ENCODE data around the gene PARP1. TPM values are rescaled to one million over a fixed set of nuclear protein-coding genes. Genes with fewer than 3 reads are reported as not detected.

The PARP1 gene
- total and polyA plus RNA-seq, 2 donors from 2014 or later, result 37.9 to 71.1 TPM

DNA sequence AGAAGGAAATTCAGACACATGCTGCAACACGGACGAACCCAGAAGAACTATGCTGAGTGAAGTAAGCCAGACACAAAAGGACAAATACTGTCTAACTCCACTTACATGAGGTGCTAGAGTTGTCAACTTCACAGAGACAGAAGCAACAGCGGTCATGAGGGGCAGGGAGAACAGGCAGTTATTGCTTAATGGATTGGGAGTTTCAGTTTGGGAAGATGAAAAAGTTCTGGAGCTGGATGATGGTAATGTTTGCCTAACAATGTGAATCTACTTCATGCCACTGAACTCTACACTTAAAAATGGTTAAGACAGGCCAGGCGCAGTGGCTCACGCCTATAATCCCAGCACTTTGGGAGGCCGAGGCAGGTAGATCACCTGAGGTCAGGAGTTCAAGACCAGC, 12.1 kb downstream of the PARP1 start:
- H3K4me3 ChIP-seq (ENCODE audit: low read length in 3 of 3), result no peak overlapping the region
- H3K9ac ChIP-seq (ENCODE audit: low read length in 3 of 3), result no peak overlapping the region
- no peak for DNase-seq
- H3K27me3 ChIP-seq (ENCODE audit: control insufficient read depth, insufficient read depth, low read length), result no peaks in the 10 kb centered on the region
- peaks cover 0 to 4% (median 0%) of the 10 kb centered on the region in 3 donors for H3K4me1 ChIP-seq (ENCODE audit: control insufficient read depth in 2 of 3, insufficient read depth in 2 of 3, low read depth in 1 of 3, low read length in 3 of 3)
- no peak overlapping the region for H3K27ac ChIP-seq (ENCODE audit: low read depth in 2 of 2, low read length in 2 of 2)
- intact Hi-C loops (cut with DNase I), result no loop called here
- FAIRE-seq, result no peak
- H3K36me3 ChIP-seq (ENCODE audit: control insufficient read depth in 2 of 3, insufficient read depth in 3 of 3, low read length in 3 of 3), result peaks cover 5 to 20% (median 8%) of the 10 kb centered on the region in 3 donors
- no peaks in the 10 kb centered on the region for H3K9me3 ChIP-seq (ENCODE audit: control insufficient read depth in 2 of 3, insufficient read depth in 1 of 3, low read length in 3 of 3)
- TF ChIP-seq, protein P1, sequence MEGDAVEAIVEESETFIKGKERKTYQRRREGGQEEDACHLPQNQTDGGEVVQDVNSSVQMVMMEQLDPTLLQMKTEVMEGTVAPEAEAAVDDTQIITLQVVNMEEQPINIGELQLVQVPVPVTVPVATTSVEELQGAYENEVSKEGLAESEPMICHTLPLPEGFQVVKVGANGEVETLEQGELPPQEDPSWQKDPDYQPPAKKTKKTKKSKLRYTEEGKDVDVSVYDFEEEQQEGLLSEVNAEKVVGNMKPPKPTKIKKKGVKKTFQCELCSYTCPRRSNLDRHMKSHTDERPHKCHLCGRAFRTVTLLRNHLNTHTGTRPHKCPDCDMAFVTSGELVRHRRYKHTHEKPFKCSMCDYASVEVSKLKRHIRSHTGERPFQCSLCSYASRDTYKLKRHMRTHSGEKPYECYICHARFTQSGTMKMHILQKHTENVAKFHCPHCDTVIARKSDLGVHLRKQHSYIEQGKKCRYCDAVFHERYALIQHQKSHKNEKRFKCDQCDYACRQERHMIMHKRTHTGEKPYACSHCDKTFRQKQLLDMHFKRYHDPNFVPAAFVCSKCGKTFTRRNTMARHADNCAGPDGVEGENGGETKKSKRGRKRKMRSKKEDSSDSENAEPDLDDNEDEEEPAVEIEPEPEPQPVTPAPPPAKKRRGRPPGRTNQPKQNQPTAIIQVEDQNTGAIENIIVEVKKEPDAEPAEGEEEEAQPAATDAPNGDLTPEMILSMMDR (IDR thresholded peaks at IDR 0.05; ENCODE audit: borderline replicate concordance, extremely low read depth, insufficient read depth), result no peak

GRCh38 chr1:226394462-226394861, 13.4 kb downstream of the PARP1 start:
- intact Hi-C loops (cut with DNase I), result no loop called here
- TF ChIP-seq, protein P1 (IDR thresholded peaks at IDR 0.05; ENCODE audit: borderline replicate concordance, extremely low read depth, insufficient read depth), result no peak
- H3K9ac ChIP-seq (ENCODE audit: low read length in 3 of 3), result no peak overlapping the region
- H3K4me1 ChIP-seq (ENCODE audit: control insufficient read depth in 2 of 3, insufficient read depth in 2 of 3, low read depth in 1 of 3, low read length in 3 of 3), result no peaks in the 10 kb centered on the region
- DNase-seq (no peak), FAIRE-seq (no peak)
- H3K27me3 ChIP-seq (ENCODE audit: control insufficient read depth, insufficient read depth, low read length), result no peaks in the 10 kb centered on the region
- peaks cover 9 to 18% (median 14%) of the 10 kb centered on the region in 3 donors for H3K36me3 ChIP-seq (ENCODE audit: control insufficient read depth in 2 of 3, insufficient read depth in 3 of 3, low read length in 3 of 3)
- H3K9me3 ChIP-seq (ENCODE audit: control insufficient read depth in 2 of 3, insufficient read depth in 1 of 3, low read length in 3 of 3), result no peaks in the 10 kb centered on the region
- no peak overlapping the region for H3K4me3 ChIP-seq (ENCODE audit: low read length in 3 of 3)
- H3K27ac ChIP-seq (ENCODE audit: low read depth in 2 of 2, low read length in 2 of 2), result no peak overlapping the region

DNA sequence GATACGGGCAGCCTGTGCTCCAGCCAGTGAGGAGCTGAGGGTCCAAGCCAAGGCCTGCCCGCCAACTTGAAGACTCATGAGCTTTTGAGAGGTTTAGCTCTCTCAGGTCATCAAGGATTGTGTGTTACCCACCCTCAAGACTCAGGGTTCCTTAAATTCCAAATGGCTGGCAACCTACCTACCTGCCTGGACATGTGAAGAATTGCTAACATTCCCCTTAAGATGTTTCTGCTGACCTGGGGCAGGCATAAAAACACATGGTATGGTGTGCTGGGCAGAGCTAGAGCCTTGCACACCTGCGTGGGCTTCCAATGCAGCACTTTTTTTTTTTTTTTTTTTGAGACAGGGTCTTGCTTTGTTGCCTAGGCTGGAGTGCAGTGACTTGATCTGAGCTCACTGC, 17.2 kb downstream of the PARP1 start:
- intact Hi-C loops (cut with DNase I), result no loop called here
- no peak for FAIRE-seq
- H3K4me3 ChIP-seq (ENCODE audit: low read length in 3 of 3), result no peak overlapping the region
- H3K36me3 ChIP-seq (ENCODE audit: control insufficient read depth in 2 of 3, insufficient read depth in 3 of 3, low read length in 3 of 3), result peaks cover 11 to 38% (median 35%) of the 10 kb centered on the region in 3 donors
- H3K4me1 ChIP-seq (ENCODE audit: control insufficient read depth in 2 of 3, insufficient read depth in 2 of 3, low read depth in 1 of 3, low read length in 3 of 3), result no peaks in the 10 kb centered on the region
- H3K9me3 ChIP-seq (ENCODE audit: control insufficient read depth in 2 of 3, insufficient read depth in 1 of 3, low read length in 3 of 3), result no peaks in the 10 kb centered on the region
- no peak for DNase-seq
- no peak overlapping the region for H3K9ac ChIP-seq (ENCODE audit: low read length in 3 of 3)
- no peaks in the 10 kb centered on the region for H3K27me3 ChIP-seq (ENCODE audit: control insufficient read depth, insufficient read depth, low read length)
- no peak overlapping the region for H3K27ac ChIP-seq (ENCODE audit: low read depth in 2 of 2, low read length in 2 of 2)
- TF ChIP-seq, protein P1 (IDR thresholded peaks at IDR 0.05; ENCODE audit: borderline replicate concordance, extremely low read depth, insufficient read depth), result no peak

DNA sequence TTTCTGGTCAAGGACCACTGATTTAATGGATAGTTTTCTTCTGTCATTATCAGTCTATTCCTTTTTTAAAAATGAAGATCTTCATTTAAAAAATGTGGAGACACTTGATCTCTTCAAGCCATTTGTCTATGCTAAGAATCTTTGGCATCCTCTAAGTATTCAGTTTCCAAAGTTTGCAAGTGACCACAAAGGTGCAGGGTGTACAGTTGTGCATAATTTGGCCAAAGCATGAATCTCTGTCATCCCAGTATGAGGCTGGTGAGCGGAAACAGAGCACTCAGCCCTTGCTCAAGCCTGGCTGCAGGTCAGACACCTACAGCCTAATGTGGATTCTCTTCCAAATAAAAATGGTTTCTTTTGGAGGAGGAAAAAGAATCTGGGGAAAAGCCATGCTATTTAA, 19.8 kb downstream of the PARP1 start:
- intact Hi-C loops (cut with DNase I), result no loop called here
- H3K9me3 ChIP-seq (ENCODE audit: control insufficient read depth in 2 of 3, insufficient read depth in 1 of 3, low read length in 3 of 3), result no peaks in the 10 kb centered on the region
- H3K4me1 ChIP-seq (ENCODE audit: control insufficient read depth in 2 of 3, insufficient read depth in 2 of 3, low read depth in 1 of 3, low read length in 3 of 3), result no peaks in the 10 kb centered on the region
- no peak for DNase-seq
- peaks cover 18 to 60% (median 59%) of the 10 kb centered on the region in 3 donors for H3K36me3 ChIP-seq (ENCODE audit: control insufficient read depth in 2 of 3, insufficient read depth in 3 of 3, low read length in 3 of 3)
- no peak overlapping the region for H3K27ac ChIP-seq (ENCODE audit: low read depth in 2 of 2, low read length in 2 of 2)
- FAIRE-seq, result no peak
- TF ChIP-seq, protein P1 (IDR thresholded peaks at IDR 0.05; ENCODE audit: borderline replicate concordance, extremely low read depth, insufficient read depth), result no peak
- no peak overlapping the region for H3K4me3 ChIP-seq (ENCODE audit: low read length in 3 of 3)
- H3K27me3 ChIP-seq (ENCODE audit: control insufficient read depth, insufficient read depth, low read length), result no peaks in the 10 kb centered on the region
- no peak overlapping the region for H3K9ac ChIP-seq (ENCODE audit: low read length in 3 of 3)

Measured in kidney (tissue), 14 donors.